ENCODE results near the gene TET1. TPM values are rescaled to one million over a fixed set of nuclear protein-coding genes. Genes with fewer than 3 reads are reported as not detected.

The TET1 gene
- total RNA-seq, 4 donors from 2014 or later: 7.5 to 12.9 (median 10.9) TPM

DNA sequence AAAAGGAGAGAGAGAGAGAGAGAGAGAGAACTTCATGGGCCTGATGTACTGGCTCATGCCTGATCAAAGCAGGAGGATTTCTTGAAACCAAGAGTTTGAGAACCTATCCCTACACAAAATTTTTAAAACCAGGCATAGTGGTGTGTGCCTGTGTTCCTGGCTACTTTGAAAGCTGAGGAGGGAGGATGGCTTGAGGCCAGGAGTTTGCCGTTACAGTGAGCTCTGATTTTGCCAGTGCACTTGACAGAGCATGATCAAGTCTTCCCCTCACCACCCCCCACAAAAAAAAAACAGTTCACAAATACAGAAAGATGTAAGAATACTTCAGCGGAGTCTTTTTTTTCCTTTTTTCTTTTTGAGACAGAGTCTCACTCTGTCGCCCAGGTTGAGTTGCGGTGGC is 108.8 kb downstream of the TET1 start:
- no peak for DNase-seq (ENCODE audit: low spot score in 2 of 2)
- H3K36me3 ChIP-seq: peaks cover 0 to 33% (median 0%) of the 10 kb centered on the region in 3 donors
- H3K4me3 ChIP-seq: no peak overlapping the region
- no peaks in the 10 kb centered on the region for H3K27me3 ChIP-seq
- H3K4me1 ChIP-seq: no peaks in the 10 kb centered on the region
- TF ChIP-seq EP300 (IDR thresholded peaks at IDR 0.05): no peak
- no peak for TF ChIP-seq POLR2A (IDR thresholded peaks at IDR 0.05)
- TF ChIP-seq, protein P1, sequence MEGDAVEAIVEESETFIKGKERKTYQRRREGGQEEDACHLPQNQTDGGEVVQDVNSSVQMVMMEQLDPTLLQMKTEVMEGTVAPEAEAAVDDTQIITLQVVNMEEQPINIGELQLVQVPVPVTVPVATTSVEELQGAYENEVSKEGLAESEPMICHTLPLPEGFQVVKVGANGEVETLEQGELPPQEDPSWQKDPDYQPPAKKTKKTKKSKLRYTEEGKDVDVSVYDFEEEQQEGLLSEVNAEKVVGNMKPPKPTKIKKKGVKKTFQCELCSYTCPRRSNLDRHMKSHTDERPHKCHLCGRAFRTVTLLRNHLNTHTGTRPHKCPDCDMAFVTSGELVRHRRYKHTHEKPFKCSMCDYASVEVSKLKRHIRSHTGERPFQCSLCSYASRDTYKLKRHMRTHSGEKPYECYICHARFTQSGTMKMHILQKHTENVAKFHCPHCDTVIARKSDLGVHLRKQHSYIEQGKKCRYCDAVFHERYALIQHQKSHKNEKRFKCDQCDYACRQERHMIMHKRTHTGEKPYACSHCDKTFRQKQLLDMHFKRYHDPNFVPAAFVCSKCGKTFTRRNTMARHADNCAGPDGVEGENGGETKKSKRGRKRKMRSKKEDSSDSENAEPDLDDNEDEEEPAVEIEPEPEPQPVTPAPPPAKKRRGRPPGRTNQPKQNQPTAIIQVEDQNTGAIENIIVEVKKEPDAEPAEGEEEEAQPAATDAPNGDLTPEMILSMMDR (IDR thresholded peaks at IDR 0.05): no peak
- 92% methylated on average over 4 of the region's 4 CpGs for WGBS, 2 donors
- H3K9me3 ChIP-seq: no peaks in the 10 kb centered on the region
- H3K27ac ChIP-seq: no peak overlapping the region

DNA sequence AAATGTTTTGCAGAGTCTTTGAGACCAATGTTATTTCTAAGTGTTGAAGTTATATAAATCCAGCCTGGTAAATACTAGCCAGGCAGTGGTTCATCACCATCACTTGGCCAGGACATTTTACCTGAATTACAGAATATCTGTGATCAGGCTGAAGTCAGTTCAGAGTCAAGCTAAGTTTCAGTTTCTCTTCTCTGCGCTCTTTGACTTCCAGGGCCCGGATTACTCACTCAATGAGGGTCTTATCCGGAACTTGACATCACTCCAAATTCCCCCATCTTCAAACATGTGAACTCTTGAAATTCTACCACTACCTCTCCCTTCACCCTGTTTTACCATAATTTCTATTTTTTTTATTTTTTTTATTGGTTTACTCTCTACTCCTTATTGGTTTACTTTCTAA is 124.3 kb downstream of the TET1 start:
- DNase-seq (ENCODE audit: low spot score in 2 of 2): no peak
- TF ChIP-seq POLR2A (IDR thresholded peaks at IDR 0.05) (no peak), EP300 (IDR thresholded peaks at IDR 0.05) (no peak)
- TF ChIP-seq, protein P1 (IDR thresholded peaks at IDR 0.05): no peak
- Histone ChIP-seq H3K36me3 (peaks cover 0 to 72% (median 4%) of the 10 kb centered on the region in 3 donors), H3K4me1 (no peaks in the 10 kb centered on the region), H3K27me3 (no peaks in the 10 kb centered on the region), H3K9me3 (no peaks in the 10 kb centered on the region), H3K4me3 (no peak overlapping the region), H3K27ac (no peak overlapping the region)
- 90% methylated on average over 3 of the region's 3 CpGs for WGBS, 2 donors

DNA sequence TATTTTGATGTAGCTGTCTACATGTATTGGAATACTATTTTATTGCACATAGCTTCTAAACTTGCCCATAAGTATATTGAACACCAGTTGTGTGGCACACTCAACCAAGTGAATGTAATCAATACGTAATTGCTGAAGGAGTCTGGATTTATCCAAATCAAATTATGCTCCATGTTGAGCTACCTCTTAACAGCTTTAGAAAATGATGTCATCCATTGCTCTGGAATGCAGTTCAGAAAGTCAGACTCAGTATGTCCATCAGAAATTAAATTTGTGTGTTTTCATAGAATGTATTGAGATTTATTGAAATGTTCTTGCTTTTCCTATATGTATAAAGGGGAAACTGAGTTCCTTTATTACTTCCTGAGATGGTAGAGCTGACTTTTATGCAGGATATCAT is 135.9 kb downstream of the TET1 start:
- no peak for DNase-seq (ENCODE audit: low spot score in 2 of 2)
- Histone ChIP-seq H3K27ac (no peak overlapping the region), H3K36me3 (peaks cover 0 to 7% (median 0%) of the 10 kb centered on the region in 3 donors), H3K4me1 (no peaks in the 10 kb centered on the region), H3K27me3 (no peaks in the 10 kb centered on the region), H3K9me3 (no peaks in the 10 kb centered on the region), H3K4me3 (no peak overlapping the region)
- 83 to 100% methylated on average over 1 of the region's 1 CpG for whole genome bisulfite sequencing, 2 donors
- TF ChIP-seq POLR2A (IDR thresholded peaks at IDR 0.05) (no peak), EP300 (IDR thresholded peaks at IDR 0.05) (no peak)
- TF ChIP-seq, protein P1 (IDR thresholded peaks at IDR 0.05): no peak

DNA sequence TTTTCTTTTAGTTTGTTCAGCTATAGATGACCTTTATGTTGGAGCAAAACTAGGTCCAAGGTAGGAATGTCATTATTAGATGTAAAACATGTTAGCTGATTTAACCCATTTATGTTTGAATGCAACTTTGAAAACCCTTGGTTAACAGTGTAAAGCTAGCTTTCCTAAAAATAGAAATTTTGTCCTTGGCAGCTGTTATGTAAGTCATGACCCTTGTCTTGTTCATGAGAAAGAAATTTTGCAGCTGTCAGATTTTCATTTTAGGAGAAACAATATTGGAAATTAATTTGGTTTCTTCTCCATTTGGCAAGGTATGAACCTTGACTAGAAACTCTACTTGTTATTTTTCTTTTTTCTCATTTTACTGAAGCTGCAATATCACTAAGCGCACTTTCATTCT is 137.0 kb downstream of the TET1 start:
- no peak overlapping the region for H3K27ac ChIP-seq
- H3K27me3 ChIP-seq: no peaks in the 10 kb centered on the region
- TF ChIP-seq POLR2A (IDR thresholded peaks at IDR 0.05): no peak
- TF ChIP-seq, protein P1 (IDR thresholded peaks at IDR 0.05): no peak
- no peak for TF ChIP-seq EP300 (IDR thresholded peaks at IDR 0.05)
- DNase-seq (ENCODE audit: low spot score in 2 of 2): no peak
- no peak overlapping the region for H3K4me3 ChIP-seq
- H3K9me3 ChIP-seq: no peaks in the 10 kb centered on the region
- 92 to 98% methylated on average over 1 of the region's 1 CpG for WGBS, 2 donors
- H3K36me3 ChIP-seq: no peaks in the 10 kb centered on the region
- H3K4me1 ChIP-seq: no peaks in the 10 kb centered on the region

DNA sequence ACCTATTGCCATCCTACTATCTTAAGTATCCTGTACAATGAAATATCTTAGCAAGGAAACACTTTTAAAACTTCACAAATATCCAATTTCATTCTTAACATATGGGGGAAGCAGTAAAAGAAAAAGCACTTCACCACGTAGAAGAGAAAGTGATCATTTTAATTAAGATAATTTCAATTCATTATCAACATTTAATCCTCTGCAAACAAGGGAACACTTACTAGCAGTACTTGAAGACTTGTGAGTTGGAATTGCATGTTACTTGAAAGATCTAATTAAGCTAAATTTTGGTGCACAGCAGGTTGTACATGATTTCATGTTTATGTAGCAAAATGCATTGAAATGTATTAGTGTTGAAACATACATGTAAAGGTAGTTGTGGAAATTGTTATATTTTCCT is 140.1 kb downstream of the TET1 start:
- H3K9me3 ChIP-seq: no peaks in the 10 kb centered on the region
- no peak overlapping the region for H3K4me3 ChIP-seq
- H3K36me3 ChIP-seq: no peaks in the 10 kb centered on the region
- no peaks in the 10 kb centered on the region for H3K27me3 ChIP-seq
- H3K4me1 ChIP-seq: no peaks in the 10 kb centered on the region
- no peak overlapping the region for H3K27ac ChIP-seq
- WGBS, 2 donors: 67 to 69% methylated on average over 1 of the region's 1 CpG
- TF ChIP-seq EP300 (IDR thresholded peaks at IDR 0.05): no peak
- TF ChIP-seq, protein P1 (IDR thresholded peaks at IDR 0.05): no peak
- TF ChIP-seq POLR2A (IDR thresholded peaks at IDR 0.05): no peak
- no peak for DNase-seq (ENCODE audit: low spot score in 2 of 2)
